ENCODE measurements around the gene SLC19A1. TPM values are rescaled to one million over a fixed set of nuclear protein-coding genes. Genes with fewer than 3 reads are reported as not detected.

The SLC19A1 gene
- polyA plus RNA-seq, 5 donors = 22.7 to 36.4 (median 24.4) TPM

GRCh38 chr21:45468971-45469272 is 73.3 kb downstream of the SLC19A1 start:
- DNase-seq = no peak

- DNase-seq = no peak
These were observed 73.9 kb downstream of the SLC19A1 start for GRCh38 chr21:45468051-45468970.

GRCh38 chr21:45467221-45467779 is 74.9 kb downstream of the SLC19A1 start:
- DNase-seq = no peak

GRCh38 chr21:45466330-45467220 is 75.7 kb downstream of the SLC19A1 start:
- DNase-seq = no peak

- no peak for DNase-seq
These were observed 76.5 kb downstream of the SLC19A1 start for GRCh38 chr21:45465611-45466329.

- no peak for DNase-seq
These were observed 77.1 kb downstream of the SLC19A1 start for GRCh38 chr21:45465105-45465504.

GRCh38 chr21:45464309-45464708 is 77.9 kb downstream of the SLC19A1 start:
- no peak for DNase-seq

GRCh38 chr21:45463871-45464270 is 78.4 kb downstream of the SLC19A1 start:
- no peak for DNase-seq

- DNase-seq = no peak
These were observed 80.4 kb downstream of the SLC19A1 start for GRCh38 chr21:45461806-45462341.

GRCh38 chr21:45461369-45461750 is 80.9 kb downstream of the SLC19A1 start:
- DNase-seq = no peak

GRCh38 chr21:45460611-45461368 is 81.5 kb downstream of the SLC19A1 start:
- DNase-seq = no peak

GRCh38 chr21:45460011-45460565 is 82.2 kb downstream of the SLC19A1 start:
- no peak for DNase-seq

GRCh38 chr21:45459171-45460010 is 82.8 kb downstream of the SLC19A1 start:
- no peak for DNase-seq

- DNase-seq = no peak
These were observed 83.7 kb downstream of the SLC19A1 start for GRCh38 chr21:45458281-45459170.

GRCh38 chr21:45457832-45458172 is 84.4 kb downstream of the SLC19A1 start:
- no peak for DNase-seq

- no peak for DNase-seq
These were observed 84.9 kb downstream of the SLC19A1 start for GRCh38 chr21:45457161-45457831.

GRCh38 chr21:45456584-45457160 is 85.6 kb downstream of the SLC19A1 start:
- DNase-seq = no peak
